SU-DHL-6 (cell line): ENCODE results near the gene SLC9A2.

Source experiments
- EZH2phosphoT487 ChIP-seq: fragments of 200-600 bp; sonication (generic), shearing (Covaris generic); conservative IDR thresholded peaks from 2 replicates; pipeline ENCODE4 v1.6.1; 2018; ENCODE audit warnings: mild to moderate bottlenecking, antibody characterized with exemption, low read length, moderate library complexity, mixed read lengths
- TF ChIP-seq, protein P1 (sequence below): fragments of 200-600 bp; sonication (generic); IDR thresholded peaks from one replicate; pipeline ENCODE4 v1.5.1; 2017; ENCODE audit warnings: antibody characterized with exemption, mild to moderate bottlenecking, low read length, moderate library complexity; ENCODE audit not compliant: insufficient read depth, poor library complexity, severe bottlenecking

- TF ChIP-seq, protein P1, sequence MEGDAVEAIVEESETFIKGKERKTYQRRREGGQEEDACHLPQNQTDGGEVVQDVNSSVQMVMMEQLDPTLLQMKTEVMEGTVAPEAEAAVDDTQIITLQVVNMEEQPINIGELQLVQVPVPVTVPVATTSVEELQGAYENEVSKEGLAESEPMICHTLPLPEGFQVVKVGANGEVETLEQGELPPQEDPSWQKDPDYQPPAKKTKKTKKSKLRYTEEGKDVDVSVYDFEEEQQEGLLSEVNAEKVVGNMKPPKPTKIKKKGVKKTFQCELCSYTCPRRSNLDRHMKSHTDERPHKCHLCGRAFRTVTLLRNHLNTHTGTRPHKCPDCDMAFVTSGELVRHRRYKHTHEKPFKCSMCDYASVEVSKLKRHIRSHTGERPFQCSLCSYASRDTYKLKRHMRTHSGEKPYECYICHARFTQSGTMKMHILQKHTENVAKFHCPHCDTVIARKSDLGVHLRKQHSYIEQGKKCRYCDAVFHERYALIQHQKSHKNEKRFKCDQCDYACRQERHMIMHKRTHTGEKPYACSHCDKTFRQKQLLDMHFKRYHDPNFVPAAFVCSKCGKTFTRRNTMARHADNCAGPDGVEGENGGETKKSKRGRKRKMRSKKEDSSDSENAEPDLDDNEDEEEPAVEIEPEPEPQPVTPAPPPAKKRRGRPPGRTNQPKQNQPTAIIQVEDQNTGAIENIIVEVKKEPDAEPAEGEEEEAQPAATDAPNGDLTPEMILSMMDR, result no peak
- TF ChIP-seq EZH2phosphoT487, result no peak
These were observed 979 bp downstream of the SLC9A2 start for GRCh38 chr2:102620332-102620731.
